WI38 (cell line): Measurements from ENCODE around the gene LBX1.

ENCODE experiments used
- H3K4me3 ChIP-seq: 2 replicates; pipeline ENCODE4 v1.5.1; 2011; ENCODE audit warnings: low read depth, mild to moderate bottlenecking, control low read depth, low read length
- TF ChIP-seq, protein P1 (sequence below): IDR thresholded peaks from 2 replicates; pipeline ENCODE4 v1.5.1; 2012; ENCODE audit warnings: low read depth, mild to moderate bottlenecking, control low read depth, low read length

LBX1 gene

DNA sequence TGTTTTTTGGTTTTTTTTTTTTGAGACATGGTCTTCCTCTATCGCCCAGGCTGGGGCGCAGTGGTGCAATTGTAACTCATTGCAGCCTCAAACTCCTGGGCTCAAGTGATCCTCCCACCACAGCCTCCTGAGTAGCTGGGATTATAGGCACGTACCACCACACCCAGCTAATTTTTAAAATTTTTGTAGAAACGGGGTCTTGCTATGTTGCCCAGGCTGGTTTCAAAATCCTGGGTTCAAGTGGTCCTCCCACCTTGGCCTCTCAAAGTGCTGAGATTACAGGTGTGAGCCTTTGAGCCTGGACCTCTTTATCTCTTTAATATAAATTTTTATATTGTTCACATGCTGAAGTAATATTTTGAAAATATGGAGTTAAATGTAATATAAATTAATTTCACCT lies 28.2 kb upstream of the LBX1 start:
- TF ChIP-seq, protein P1, sequence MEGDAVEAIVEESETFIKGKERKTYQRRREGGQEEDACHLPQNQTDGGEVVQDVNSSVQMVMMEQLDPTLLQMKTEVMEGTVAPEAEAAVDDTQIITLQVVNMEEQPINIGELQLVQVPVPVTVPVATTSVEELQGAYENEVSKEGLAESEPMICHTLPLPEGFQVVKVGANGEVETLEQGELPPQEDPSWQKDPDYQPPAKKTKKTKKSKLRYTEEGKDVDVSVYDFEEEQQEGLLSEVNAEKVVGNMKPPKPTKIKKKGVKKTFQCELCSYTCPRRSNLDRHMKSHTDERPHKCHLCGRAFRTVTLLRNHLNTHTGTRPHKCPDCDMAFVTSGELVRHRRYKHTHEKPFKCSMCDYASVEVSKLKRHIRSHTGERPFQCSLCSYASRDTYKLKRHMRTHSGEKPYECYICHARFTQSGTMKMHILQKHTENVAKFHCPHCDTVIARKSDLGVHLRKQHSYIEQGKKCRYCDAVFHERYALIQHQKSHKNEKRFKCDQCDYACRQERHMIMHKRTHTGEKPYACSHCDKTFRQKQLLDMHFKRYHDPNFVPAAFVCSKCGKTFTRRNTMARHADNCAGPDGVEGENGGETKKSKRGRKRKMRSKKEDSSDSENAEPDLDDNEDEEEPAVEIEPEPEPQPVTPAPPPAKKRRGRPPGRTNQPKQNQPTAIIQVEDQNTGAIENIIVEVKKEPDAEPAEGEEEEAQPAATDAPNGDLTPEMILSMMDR, result no peak
- H3K4me3 ChIP-seq, result no peak overlapping the region

DNA sequence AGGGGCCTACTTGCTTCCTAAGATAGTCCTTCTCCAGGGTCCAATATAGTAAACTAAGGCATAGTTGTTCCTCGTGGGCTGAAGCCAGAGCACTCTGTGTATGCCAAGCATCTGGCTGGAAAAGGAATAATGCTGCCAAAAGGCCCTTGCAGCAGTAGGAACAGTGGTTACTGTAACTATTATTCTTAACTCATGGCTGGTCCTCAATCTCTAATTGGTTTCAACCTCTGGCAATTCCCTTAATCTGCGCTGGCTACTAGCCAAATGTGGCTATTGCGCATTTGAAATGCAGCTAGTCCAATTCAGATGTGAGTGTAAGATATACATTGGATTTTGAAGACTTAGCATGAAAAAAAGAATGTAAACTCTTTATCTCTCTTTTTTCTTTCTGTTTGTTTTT lies 27.8 kb upstream of the LBX1 start:
- TF ChIP-seq, protein P1, result no peak
- H3K4me3 ChIP-seq, result no peak overlapping the region

DNA sequence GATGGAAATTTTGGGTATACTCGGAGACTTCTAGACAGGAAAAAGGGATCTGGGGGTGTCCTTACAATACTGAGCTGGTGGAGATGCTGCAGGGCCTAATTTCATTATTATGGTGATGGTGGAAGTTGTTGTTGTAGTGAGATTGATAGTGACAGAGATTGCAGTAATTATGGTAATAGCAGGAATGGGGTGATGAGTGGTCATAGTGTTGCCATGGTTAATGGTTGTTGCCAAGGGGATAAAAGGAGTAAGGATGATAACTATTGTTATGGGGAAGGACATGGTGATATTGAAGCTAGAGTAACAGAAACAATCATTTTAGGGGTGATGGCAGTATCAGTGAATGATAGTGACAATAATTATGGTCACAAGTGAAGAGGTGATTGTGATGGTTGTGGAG lies 27.1 kb upstream of the LBX1 start:
- H3K4me3 ChIP-seq, result no peak overlapping the region
- TF ChIP-seq, protein P1, result no peak

DNA sequence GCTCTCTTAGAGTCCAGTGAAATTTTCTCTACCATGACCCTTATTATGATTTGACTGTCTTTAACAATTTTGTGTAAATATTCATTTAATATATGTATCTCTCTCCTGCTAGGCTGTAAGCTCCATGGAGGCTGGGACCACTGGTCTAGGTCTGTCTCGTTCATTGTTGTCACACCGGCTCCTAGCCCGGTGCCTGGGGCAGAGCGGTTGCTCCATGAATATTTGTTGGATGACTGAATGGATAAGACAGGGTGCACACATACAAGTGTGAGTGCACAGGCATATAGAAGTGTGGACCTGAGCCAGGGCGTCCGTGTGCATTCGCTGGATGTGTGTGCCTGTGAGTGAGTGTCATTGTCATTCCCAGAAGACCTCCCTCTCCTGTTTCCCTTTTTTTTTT lies 20.9 kb upstream of the LBX1 start:
- TF ChIP-seq, protein P1, result no peak

DNA sequence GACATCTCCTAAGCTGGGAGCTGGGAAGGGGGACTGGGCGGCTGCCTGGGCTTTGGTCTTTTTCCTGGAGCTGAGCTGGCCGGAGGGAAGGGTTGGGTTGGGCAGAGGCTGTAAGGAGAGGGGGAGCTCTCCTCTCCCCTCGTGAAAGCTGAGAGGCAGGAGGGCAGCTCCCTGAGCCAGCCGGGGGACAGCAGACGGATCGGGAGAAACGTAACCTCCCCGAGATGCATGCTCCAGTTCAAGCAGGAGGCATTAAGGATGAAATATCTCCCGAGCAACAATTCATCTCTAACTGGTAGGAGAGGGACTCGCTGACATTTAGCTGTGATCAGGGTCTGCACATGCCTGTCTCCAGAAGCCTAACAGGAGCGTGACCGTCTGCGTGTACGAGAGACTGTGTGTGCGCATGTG lies 19.9 kb upstream of the LBX1 start:
- TF ChIP-seq, protein P1, result no peak
- H3K4me3 ChIP-seq, result no peak overlapping the region

More for the DNA sequence above, 20.9 kb upstream of the LBX1 start:
- no peak overlapping the region for H3K4me3 ChIP-seq

GRCh38 chr10:101246639-101247038 lies 17.4 kb upstream of the LBX1 start:
- H3K4me3 ChIP-seq, result no peak overlapping the region
- TF ChIP-seq, protein P1, result no peak

DNA sequence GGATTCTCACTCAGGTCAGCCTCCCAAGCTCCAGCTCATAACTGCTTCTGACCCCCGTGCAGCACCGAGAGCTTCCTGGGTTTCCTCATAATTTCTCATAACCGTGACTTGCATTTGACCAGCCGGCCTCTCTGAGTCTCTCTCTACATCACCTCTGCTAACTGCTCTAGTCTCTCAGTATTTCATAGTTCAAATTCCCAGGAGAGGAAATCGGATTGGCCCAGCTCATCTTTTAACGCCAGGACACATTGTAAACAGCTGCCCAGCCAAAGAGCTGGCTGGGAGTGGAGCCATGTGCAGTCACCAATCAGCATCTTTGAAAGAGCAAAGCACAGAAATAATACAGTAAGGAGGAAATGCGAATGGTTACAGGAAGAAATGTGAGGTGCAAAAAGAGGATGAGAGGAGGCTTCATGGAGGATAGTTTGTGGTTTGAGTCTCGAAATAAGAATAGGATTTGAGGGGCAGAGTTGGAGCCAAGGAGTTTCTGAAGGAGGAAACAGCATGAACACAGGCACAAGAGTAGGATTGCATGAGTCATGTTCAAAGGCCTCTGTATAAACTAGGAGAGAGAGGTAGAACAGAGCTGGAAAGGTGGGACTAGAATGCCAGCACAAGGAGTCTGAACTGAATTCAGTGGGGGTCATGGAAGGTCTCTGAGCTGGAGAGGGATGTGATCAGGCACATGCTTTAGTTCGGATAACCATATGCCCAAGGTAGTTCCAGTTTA lies 15.2 kb upstream of the LBX1 start:
- TF ChIP-seq, protein P1, result no peak
- H3K4me3 ChIP-seq, result no peak overlapping the region
